Measurements from ENCODE around the gene RBM20. TPM values are rescaled to one million over a fixed set of nuclear protein-coding genes. Genes with fewer than 3 reads are reported as not detected.

RBM20 gene
- total RNA-seq, 4 donors from 2014 or later = 7.4 to 18.4 (median 10.2) TPM

DNA sequence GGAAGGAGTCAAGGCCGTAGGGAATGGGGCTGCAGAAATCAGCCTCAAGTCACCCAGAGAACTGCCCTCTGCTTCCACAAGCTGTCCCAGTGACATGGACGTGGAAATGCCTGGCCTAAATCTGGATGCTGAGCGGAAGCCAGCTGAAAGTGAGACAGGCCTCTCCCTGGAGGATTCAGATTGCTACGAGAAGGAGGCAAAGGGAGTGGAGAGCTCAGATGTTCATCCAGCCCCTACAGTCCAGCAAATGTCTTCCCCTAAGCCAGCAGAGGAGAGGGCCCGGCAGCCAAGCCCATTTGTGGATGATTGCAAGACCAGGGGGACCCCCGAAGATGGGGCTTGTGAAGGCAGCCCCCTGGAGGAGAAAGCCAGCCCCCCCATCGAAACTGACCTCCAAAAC lies 177.4 kb downstream of the RBM20 start:
- intact Hi-C loops (cut with DNase I; ENCODE audit: low total_unique reads) = loop anchor here (10.0 kb wide), 1 partner anchor 77 kb away; no protein-coding TSS in a partner anchor
- peak in 1 of 2 donors; percentile 35 for TF ChIP-seq POLR2A (IDR thresholded peaks at IDR 0.05)
- TF ChIP-seq, protein P1, sequence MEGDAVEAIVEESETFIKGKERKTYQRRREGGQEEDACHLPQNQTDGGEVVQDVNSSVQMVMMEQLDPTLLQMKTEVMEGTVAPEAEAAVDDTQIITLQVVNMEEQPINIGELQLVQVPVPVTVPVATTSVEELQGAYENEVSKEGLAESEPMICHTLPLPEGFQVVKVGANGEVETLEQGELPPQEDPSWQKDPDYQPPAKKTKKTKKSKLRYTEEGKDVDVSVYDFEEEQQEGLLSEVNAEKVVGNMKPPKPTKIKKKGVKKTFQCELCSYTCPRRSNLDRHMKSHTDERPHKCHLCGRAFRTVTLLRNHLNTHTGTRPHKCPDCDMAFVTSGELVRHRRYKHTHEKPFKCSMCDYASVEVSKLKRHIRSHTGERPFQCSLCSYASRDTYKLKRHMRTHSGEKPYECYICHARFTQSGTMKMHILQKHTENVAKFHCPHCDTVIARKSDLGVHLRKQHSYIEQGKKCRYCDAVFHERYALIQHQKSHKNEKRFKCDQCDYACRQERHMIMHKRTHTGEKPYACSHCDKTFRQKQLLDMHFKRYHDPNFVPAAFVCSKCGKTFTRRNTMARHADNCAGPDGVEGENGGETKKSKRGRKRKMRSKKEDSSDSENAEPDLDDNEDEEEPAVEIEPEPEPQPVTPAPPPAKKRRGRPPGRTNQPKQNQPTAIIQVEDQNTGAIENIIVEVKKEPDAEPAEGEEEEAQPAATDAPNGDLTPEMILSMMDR (IDR thresholded peaks at IDR 0.05 in 4 of 5, conservative IDR thresholded peaks at IDR 0.05 in 1 of 5) = no peak
- no peaks in the 10 kb centered on the region for H3K9me3 ChIP-seq
- peak; percentile 73 to 88 for DNase-seq
- peak; percentile 79 to 82 for ATAC-seq
- H3K4me1 ChIP-seq = peaks cover 78 to 80% of the 10 kb centered on the region in 2 donors
- H3K36me3 ChIP-seq = no peaks in the 10 kb centered on the region
- peak overlapping the region; percentile 87 to 96 (median 90) for H3K27ac ChIP-seq
- in situ Hi-C loops (cut with MboI; ENCODE audit: low sequenced_read_pairs in 4 of 4) = no loop called here
- H3K27me3 ChIP-seq = no peaks in the 10 kb centered on the region
- H3K4me3 ChIP-seq = no peak overlapping the region

DNA sequence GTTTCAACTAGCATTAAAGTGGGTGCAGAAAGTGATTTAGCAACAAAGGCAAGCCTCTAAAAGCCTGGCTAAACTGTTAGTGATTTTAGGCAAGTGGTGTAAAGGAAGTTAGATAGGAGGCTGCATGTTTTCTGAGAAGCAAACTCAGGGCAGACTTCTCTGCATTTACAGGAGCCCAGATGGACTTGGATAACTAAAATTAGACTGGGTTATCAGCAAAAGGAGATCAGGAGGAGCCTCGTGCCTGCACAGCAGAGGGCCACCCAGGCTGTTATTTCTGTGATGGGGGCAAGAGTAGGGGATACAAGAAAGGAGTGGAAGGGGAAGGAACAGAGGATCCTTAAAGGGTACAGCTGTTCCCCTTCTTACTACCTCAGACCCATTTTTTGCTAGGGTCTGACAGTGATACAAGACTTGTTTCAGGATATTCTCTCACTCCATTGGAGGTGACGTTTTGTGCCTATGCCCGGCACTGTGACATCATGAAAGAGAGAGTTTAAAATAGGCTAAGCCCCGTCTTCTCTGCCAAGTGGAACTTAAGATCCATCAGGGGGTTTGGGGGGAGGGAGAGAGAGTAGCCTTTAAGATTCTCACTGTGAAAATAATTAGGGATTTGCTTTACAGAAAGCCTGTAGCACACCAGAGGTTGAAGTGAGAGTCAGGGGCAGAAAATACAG lies 178.0 kb downstream of the RBM20 start:
- no peak for DNase-seq
- no peak for TF ChIP-seq POLR2A (IDR thresholded peaks at IDR 0.05)
- TF ChIP-seq, protein P1 (IDR thresholded peaks at IDR 0.05 in 4 of 5, conservative IDR thresholded peaks at IDR 0.05 in 1 of 5) = no peak
- in situ Hi-C loops (cut with MboI; ENCODE audit: low sequenced_read_pairs in 4 of 4) (no loop called here), intact Hi-C loops (cut with DNase I; ENCODE audit: low total_unique reads) (loop anchor here (10.0 kb wide), 1 partner anchor 77 kb away; no protein-coding TSS in a partner anchor)
- no peak for ATAC-seq
- H3K4me1 ChIP-seq = peaks cover 80 to 81% of the 10 kb centered on the region in 2 donors
- no peaks in the 10 kb centered on the region for H3K9me3 ChIP-seq
- H3K27me3 ChIP-seq = no peaks in the 10 kb centered on the region
- no peak overlapping the region for H3K4me3 ChIP-seq
- no peaks in the 10 kb centered on the region for H3K36me3 ChIP-seq
- H3K27ac ChIP-seq = peak overlapping the region; percentile 87 to 96 (median 90)

DNA sequence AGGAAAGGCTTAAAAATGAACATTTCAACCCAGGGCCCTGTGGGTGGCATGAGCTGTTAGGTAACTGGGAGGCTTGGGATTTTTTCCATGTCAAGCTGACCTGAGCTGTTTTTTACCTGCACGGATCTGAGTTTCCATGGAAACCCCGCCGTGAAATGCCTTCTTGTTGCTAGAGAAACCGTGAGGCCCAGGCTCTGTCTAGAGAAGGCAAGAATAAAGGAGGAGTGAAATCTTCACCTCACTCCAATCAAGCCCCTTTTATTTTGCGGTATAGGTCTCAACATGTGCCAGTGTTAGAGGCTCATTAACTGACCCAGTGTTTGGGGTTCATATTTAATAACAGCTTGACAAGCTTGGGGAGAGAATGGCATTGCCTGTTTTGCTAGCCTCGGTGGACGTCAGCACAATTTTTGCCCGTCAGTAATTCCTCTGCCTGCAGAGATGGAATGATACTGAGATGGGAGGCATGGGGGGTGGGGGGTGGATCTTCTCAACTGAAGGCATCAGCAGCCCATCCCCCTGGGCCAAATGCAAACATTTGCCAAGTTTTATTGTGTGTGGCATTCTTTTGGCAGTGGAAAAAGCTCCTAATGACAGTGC lies 178.7 kb downstream of the RBM20 start:
- ATAC-seq = no peak
- no peaks in the 10 kb centered on the region for H3K27me3 ChIP-seq
- H3K9me3 ChIP-seq = no peaks in the 10 kb centered on the region
- intact Hi-C loops (cut with DNase I; ENCODE audit: low total_unique reads) (loop anchor here (10.0 kb wide), 1 partner anchor 78 kb away; no protein-coding TSS in a partner anchor), in situ Hi-C loops (cut with MboI; ENCODE audit: low sequenced_read_pairs in 4 of 4) (no loop called here)
- H3K36me3 ChIP-seq = no peaks in the 10 kb centered on the region
- no peak overlapping the region for H3K4me3 ChIP-seq
- H3K27ac ChIP-seq = peak overlapping the region; percentile 87 to 96 (median 90)
- H3K4me1 ChIP-seq = peaks cover 79 to 85% of the 10 kb centered on the region in 2 donors
- TF ChIP-seq POLR2A (IDR thresholded peaks at IDR 0.05) = no peak
- no peak for DNase-seq

DNA sequence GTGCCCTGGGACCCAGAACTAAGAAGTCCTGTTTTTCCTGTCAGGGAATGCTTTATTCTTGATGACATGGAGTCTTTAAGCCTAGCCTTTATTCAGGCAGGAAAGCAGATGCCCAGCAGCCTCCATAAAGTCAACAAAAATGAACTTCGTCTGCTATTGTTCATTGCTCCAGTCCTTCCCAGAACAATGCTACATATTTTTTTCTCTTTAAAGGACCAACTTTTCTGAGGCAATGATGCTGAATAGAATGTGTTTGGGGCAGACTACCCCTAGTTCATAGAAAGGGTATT lies 180.0 kb downstream of the RBM20 start:
- ATAC-seq (no peak), DNase-seq (no peak)
- Histone ChIP-seq H3K4me1 (peaks cover 75 to 81% of the 10 kb centered on the region in 2 donors), H3K9me3 (no peaks in the 10 kb centered on the region), H3K36me3 (no peaks in the 10 kb centered on the region), H3K27ac (peak overlapping the region; percentile 72 to 96 (median 82)), H3K27me3 (no peaks in the 10 kb centered on the region), H3K4me3 (no peak overlapping the region)
- intact Hi-C loops (cut with DNase I; ENCODE audit: low total_unique reads) (loop anchor here (10.0 kb wide), 1 partner anchor 79 kb away; no protein-coding TSS in a partner anchor), in situ Hi-C loops (cut with MboI; ENCODE audit: low sequenced_read_pairs in 4 of 4) (no loop called here)
- no peak for TF ChIP-seq POLR2A (IDR thresholded peaks at IDR 0.05)
- TF ChIP-seq, protein P1 (IDR thresholded peaks at IDR 0.05 in 4 of 5, conservative IDR thresholded peaks at IDR 0.05 in 1 of 5) = no peak

DNA sequence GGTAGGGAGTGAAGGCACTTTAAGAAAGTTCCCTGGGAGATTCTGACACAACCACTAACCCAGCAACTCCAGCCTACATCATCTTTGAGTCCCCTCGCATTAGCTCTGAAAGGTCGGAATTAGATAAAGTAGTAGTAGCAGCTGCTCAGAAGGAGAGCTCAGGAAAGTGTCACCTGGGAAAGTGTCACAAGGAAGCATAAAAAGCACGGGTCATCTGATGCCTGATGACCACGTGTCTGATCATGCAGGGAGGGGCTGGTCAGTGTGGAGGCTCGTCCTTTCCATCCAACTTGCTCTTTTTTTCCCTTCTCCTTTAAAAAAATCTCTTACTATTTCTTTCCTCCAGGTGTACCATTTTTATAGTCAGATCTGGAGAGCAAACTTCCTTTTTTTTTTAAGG lies 180.5 kb downstream of the RBM20 start:
- H3K27ac ChIP-seq = peak overlapping the region; percentile 72 to 96 (median 82)
- H3K4me1 ChIP-seq = peaks cover 69 to 75% of the 10 kb centered on the region in 2 donors
- TF ChIP-seq, protein P1 (IDR thresholded peaks at IDR 0.05 in 4 of 5, conservative IDR thresholded peaks at IDR 0.05 in 1 of 5) = no peak
- TF ChIP-seq POLR2A (IDR thresholded peaks at IDR 0.05) = no peak
- in situ Hi-C loops (cut with MboI; ENCODE audit: low sequenced_read_pairs in 4 of 4) = no loop called here
- no peaks in the 10 kb centered on the region for H3K9me3 ChIP-seq
- H3K4me3 ChIP-seq = no peak overlapping the region
- no peaks in the 10 kb centered on the region for H3K36me3 ChIP-seq
- ATAC-seq (no peak), DNase-seq (no peak)
- H3K27me3 ChIP-seq = no peaks in the 10 kb centered on the region
- intact Hi-C loops (cut with DNase I; ENCODE audit: low total_unique reads) = loop anchor here (10.0 kb wide), 1 partner anchor 80 kb away; no protein-coding TSS in a partner anchor
